Keratinocyte (primary cell): ENCODE results near the gene MOK. TPM values are rescaled to one million over a fixed set of nuclear protein-coding genes. Genes with fewer than 3 reads are reported as not detected.
"Not testable (repeated sequence)": the region's sequence is repeated elsewhere in the genome, so short reads cannot be mapped to it uniquely, and the experiment has no call there.

Experiments used
- DNase-seq: peaks from one replicate; pipeline ENCODE4 v3.0.0-alpha.2; 2011; ENCODE audit warnings: low read depth, missing footprints, low spot score
- FAIRE-seq: peaks from 2 replicates; lab custom pipeline; 2011; peaks lifted over from hg19 to GRCh38; lab: Jason Lieb, UNC
- H2AFZ ChIP-seq: 2 replicates; pipeline ENCODE4 v1.6.0; 2012; ENCODE audit warnings: low read length, control low read depth, inconsistent platforms; ENCODE audit not compliant: control insufficient read depth
- H3K27ac ChIP-seq: 2 replicates; pipeline ENCODE4 v1.5.1; 2011; ENCODE audit warnings: low read length; ENCODE audit not compliant: control insufficient read depth, insufficient read depth
- H3K27me3 ChIP-seq: 3 replicates; pipeline ENCODE4 v1.6.0; 2011; ENCODE audit warnings: low read length; ENCODE audit not compliant: control insufficient read depth, insufficient read depth; ENCODE audit errors: extremely low read depth
- H3K36me3 ChIP-seq, 2 experiments: 2 replicates in 1 of 2; 3 replicates in 1 of 2; pipeline ENCODE4 v1.5.1; 2011; ENCODE audit warnings: low read length in 2 of 2, mild to moderate bottlenecking in 1 of 2; ENCODE audit not compliant: control insufficient read depth in 2 of 2, insufficient read depth in 2 of 2; ENCODE audit errors: extremely low read depth in 1 of 2
- H3K4me1 ChIP-seq: 3 replicates; pipeline ENCODE4 v1.5.1; 2011; ENCODE audit warnings: low read length; ENCODE audit not compliant: control insufficient read depth, insufficient read depth; ENCODE audit errors: extremely low read depth
- H3K4me2 ChIP-seq: 3 replicates; pipeline ENCODE4 v1.6.0; 2011; ENCODE audit warnings: low read depth, low read length; ENCODE audit not compliant: control insufficient read depth, insufficient read depth; ENCODE audit errors: extremely low read depth
- H3K4me3 ChIP-seq, 3 experiments: fragments of 200-600 bp in 1 of 3; sonication (generic) in 1 of 3; 2 replicates in 2 of 3; 3 replicates in 1 of 3; pipeline ENCODE4 v1.5.1; 2011 to 2016; ENCODE audit warnings: low read length in 3 of 3, mild to moderate bottlenecking in 3 of 3, control low read depth in 2 of 3, inconsistent platforms in 1 of 3, low read depth in 1 of 3, mixed read lengths in 1 of 3, mixed run types in 1 of 3, moderate library complexity in 1 of 3; ENCODE audit not compliant: control insufficient read depth in 2 of 3, insufficient read depth in 2 of 3; ENCODE audit errors: extremely low read depth in 1 of 3
- H3K79me2 ChIP-seq: 2 replicates; pipeline ENCODE4 v1.6.0; 2012; ENCODE audit warnings: low read length; ENCODE audit not compliant: control insufficient read depth, insufficient read depth
- H3K9ac ChIP-seq: 3 replicates; pipeline ENCODE4 v1.6.0; 2011; ENCODE audit warnings: low read length; ENCODE audit not compliant: control insufficient read depth, insufficient read depth; ENCODE audit errors: extremely low read depth
- H3K9me1 ChIP-seq: 3 replicates; pipeline ENCODE4 v1.6.0; 2011; ENCODE audit warnings: low read length; ENCODE audit not compliant: control insufficient read depth, insufficient read depth; ENCODE audit errors: extremely low read depth
- H3K9me3 ChIP-seq: 2 replicates; pipeline ENCODE4 v1.5.1; 2012; ENCODE audit warnings: low read depth, low read length; ENCODE audit not compliant: control insufficient read depth
- H4K20me1 ChIP-seq: 3 replicates; pipeline ENCODE4 v1.6.0; 2011; ENCODE audit warnings: low read length; ENCODE audit not compliant: control insufficient read depth, insufficient read depth; ENCODE audit errors: extremely low read depth
- EZH2 ChIP-seq: IDR thresholded peaks from one replicate; pipeline ENCODE4 v1.6.1; 2012; ENCODE audit warnings: inconsistent platforms, mild to moderate bottlenecking, low read length, moderate library complexity
- dilution Hi-C: fragments of 300-500 bp; cut with MboI; formaldehyde crosslinking; loops from one replicate; pipeline ENCODE4 v1.7.0; 2020; ENCODE audit warnings: low sequenced_read_pairs; ENCODE audit not compliant: extremely low pct_ligation_motif_present
- polyA plus RNA-seq, 5 experiments: library from polyadenylated mRNA; depleted of rRNA in 3 of 5; stranded (reverse) in 3 of 5; stranded (forward) in 1 of 5; unstranded in 1 of 5; fragments of >200 nt; gene quantifications; 1 replicate in 1 of 5; 2 replicates in 3 of 5; 3 replicates in 1 of 5; pipeline versions ENCODE4 v1.2.1 to v1.2.3, GENCODE V29; 2011 to 2012; ENCODE audit warnings: missing spikeins in 2 of 5, low read depth in 1 of 5, low replicate concordance in 1 of 5
- TF ChIP-seq, protein P1 (sequence below), 3 experiments: IDR thresholded peaks in 1 of 3; conservative IDR thresholded peaks in 1 of 3; optimal IDR thresholded peaks in 1 of 3; 2 replicates in 2 of 3; 3 replicates in 1 of 3; pipeline versions ENCODE3 to v1.5.1; 2011; ENCODE audit warnings: low read length in 3 of 3, mild to moderate bottlenecking in 3 of 3, moderate library complexity in 2 of 3, control low read depth in 1 of 3, inconsistent platforms in 1 of 3; ENCODE audit not compliant: insufficient read depth in 2 of 3; ENCODE audit errors: extremely low read depth in 1 of 3

Gene MOK
- polyA plus RNA-seq, 1 donor (not counting 4 experiments of a cell fraction or from before 2014, with no cell fraction given) = 38.1 TPM

DNA sequence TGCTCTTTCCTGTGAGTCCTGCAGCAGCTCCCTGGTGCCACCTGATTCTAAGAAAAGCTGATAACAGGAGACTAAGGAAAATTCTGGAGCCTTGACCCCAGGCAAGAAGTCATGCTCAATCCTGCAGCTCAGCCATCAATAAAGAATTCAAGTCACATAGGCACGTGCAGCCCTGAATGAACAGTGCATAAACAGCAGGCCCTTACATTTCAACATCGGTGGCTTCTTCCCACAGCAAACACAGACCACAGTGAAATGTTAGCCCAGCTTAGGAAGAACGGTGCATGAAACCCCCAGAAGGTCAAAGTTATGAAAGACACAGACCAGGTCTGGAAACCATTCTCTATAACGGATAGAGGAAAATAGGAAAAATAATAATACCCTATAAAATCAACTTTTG lies 47.2 kb upstream of the MOK start:
- H3K79me2 ChIP-seq = no peaks in the 10 kb centered on the region

DNA sequence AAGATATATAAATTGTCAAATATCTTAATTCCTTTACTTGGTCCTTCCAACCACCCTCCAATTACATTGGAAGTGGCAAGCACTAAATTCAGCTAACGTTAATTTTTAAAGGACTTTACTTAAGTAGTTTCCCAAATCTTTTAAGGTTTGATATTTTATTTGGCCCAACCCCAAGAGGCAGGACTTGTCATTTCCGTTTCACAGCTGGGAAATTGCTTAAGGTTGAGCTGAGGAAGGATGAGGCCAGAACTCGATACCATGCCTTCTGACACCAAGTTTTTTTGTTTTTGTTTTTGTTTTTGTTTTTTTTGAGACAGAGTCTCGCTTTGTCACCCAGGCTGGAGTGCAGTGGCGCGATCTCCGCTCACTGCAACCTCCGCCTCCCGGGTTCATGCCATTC lies 46.6 kb upstream of the MOK start:
- H3K27ac ChIP-seq, H3K4me3 ChIP-seq, H3K4me1 ChIP-seq, FAIRE-seq, H3K79me2 ChIP-seq, H3K9me3 ChIP-seq, H3K4me2 ChIP-seq, H3K27me3 ChIP-seq, H3K9me1 ChIP-seq, H2AFZ ChIP-seq, H4K20me1 ChIP-seq, H3K9ac ChIP-seq, DNase-seq, dilution Hi-C loops: not testable (repeated sequence)
- peaks cover 22 to 25% of the 10 kb centered on the region in 2 experiments for H3K36me3 ChIP-seq

More for the DNA sequence above, 47.2 kb upstream of the MOK start:
- Histone ChIP-seq H3K27ac (no peak overlapping the region), H3K4me2 (no peak overlapping the region), H3K4me3 (no peak overlapping the region), H3K9me1 (no peaks in the 10 kb centered on the region), H2AFZ (no peak overlapping the region), H3K4me1 (no peaks in the 10 kb centered on the region), H3K27me3 (no peaks in the 10 kb centered on the region), H4K20me1 (no peaks in the 10 kb centered on the region), H3K36me3 (peaks cover 22 to 25% of the 10 kb centered on the region in 2 experiments), H3K9ac (no peak overlapping the region), H3K9me3 (no peaks in the 10 kb centered on the region)
- no peak for DNase-seq
- no peak for FAIRE-seq
- TF ChIP-seq, protein P1, sequence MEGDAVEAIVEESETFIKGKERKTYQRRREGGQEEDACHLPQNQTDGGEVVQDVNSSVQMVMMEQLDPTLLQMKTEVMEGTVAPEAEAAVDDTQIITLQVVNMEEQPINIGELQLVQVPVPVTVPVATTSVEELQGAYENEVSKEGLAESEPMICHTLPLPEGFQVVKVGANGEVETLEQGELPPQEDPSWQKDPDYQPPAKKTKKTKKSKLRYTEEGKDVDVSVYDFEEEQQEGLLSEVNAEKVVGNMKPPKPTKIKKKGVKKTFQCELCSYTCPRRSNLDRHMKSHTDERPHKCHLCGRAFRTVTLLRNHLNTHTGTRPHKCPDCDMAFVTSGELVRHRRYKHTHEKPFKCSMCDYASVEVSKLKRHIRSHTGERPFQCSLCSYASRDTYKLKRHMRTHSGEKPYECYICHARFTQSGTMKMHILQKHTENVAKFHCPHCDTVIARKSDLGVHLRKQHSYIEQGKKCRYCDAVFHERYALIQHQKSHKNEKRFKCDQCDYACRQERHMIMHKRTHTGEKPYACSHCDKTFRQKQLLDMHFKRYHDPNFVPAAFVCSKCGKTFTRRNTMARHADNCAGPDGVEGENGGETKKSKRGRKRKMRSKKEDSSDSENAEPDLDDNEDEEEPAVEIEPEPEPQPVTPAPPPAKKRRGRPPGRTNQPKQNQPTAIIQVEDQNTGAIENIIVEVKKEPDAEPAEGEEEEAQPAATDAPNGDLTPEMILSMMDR (optimal IDR thresholded peaks at IDR 0.05 in 1 of 3, IDR thresholded peaks at IDR 0.05 in 1 of 3, conservative IDR thresholded peaks at IDR 0.05 in 1 of 3; ENCODE audit: extremely low read depth in 1 of 3, insufficient read depth in 2 of 3, low read length in 3 of 3) = no peak
- TF ChIP-seq EZH2 = no peak
- dilution Hi-C loops = no loop called here

DNA sequence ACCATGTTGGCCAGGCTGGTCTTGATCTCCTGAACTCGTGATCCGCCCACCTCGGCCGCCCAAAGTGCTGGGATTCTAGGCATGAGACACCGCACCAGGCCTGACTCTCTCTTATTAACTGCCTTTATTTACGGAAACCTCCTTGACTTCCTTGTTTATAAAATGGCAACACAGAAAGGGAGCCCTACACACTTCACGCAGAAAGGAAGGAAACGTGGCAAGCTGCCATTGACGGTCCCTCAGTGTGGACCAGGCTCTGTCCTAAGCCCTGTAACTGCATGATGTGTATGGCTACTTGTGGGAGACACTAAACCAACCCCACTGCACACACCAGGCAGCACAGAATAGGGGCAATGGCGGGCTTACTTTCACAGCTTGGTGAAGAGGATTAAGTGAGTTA lies 46.1 kb upstream of the MOK start:
- Histone ChIP-seq H3K9ac (no peak overlapping the region), H3K4me1 (no peaks in the 10 kb centered on the region), H3K4me3 (no peak overlapping the region), H3K27me3 (no peaks in the 10 kb centered on the region), H3K36me3 (peaks cover 22 to 25% of the 10 kb centered on the region in 2 experiments), H3K9me3 (no peaks in the 10 kb centered on the region), H3K9me1 (no peaks in the 10 kb centered on the region), H2AFZ (no peak overlapping the region), H3K27ac (no peak overlapping the region), H4K20me1 (no peaks in the 10 kb centered on the region), H3K4me2 (no peak overlapping the region), H3K79me2 (no peaks in the 10 kb centered on the region)
- DNase-seq (no peak), FAIRE-seq (no peak)
- TF ChIP-seq, protein P1 (optimal IDR thresholded peaks at IDR 0.05 in 1 of 3, IDR thresholded peaks at IDR 0.05 in 1 of 3, conservative IDR thresholded peaks at IDR 0.05 in 1 of 3; ENCODE audit: extremely low read depth in 1 of 3, insufficient read depth in 2 of 3, low read length in 3 of 3) = no peak
- no peak for TF ChIP-seq EZH2
- dilution Hi-C loops = no loop called here
